ENCODE data around the gene SYT11.
"Not testable (repeated sequence)": the region's sequence is repeated elsewhere in the genome, so short reads cannot be mapped to it uniquely, and the experiment has no call there.

SYT11 gene, protein sequence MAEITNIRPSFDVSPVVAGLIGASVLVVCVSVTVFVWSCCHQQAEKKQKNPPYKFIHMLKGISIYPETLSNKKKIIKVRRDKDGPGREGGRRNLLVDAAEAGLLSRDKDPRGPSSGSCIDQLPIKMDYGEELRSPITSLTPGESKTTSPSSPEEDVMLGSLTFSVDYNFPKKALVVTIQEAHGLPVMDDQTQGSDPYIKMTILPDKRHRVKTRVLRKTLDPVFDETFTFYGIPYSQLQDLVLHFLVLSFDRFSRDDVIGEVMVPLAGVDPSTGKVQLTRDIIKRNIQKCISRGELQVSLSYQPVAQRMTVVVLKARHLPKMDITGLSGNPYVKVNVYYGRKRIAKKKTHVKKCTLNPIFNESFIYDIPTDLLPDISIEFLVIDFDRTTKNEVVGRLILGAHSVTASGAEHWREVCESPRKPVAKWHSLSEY
- 18.4 to 67.1 (median 32.6) reads per million in 17 experiments for total RNA-seq

DNA sequence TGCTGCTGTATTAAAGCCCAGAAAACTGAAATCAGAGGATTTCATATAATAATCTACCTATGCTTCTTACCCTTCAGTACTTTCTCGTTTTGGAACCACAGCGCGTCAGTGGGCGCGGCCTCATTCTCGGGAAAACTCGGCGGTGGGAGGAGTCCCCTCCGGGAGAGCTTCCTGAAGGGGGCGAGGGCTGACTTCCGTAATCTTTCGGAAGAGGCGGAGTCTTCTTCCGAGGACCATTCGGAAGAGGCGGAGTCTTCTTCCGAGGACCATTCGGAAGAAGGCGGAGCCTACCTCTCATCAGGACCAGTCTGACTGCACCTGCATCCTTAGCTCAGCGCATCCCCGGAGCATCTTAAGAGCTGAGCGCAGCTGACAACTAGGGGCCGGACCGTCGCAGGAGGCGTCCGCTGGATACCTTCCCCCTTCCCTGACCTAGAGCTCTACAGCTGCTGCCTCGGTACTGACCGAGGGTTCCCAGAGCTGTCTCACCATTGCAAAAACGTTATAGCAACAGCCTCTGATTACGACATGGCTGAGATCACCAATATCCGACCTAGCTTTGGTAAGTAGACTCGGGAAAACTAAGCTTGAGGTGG lies at the start of gene SYT11:
Gene SYT11 (plus strand): TSS at position 334 of the 596 bp plus-strand sequence. CDS start 195 bp downstream, at position 529.
- peak; percentile 95 to 98 (median 98) for DNase-seq

DNA sequence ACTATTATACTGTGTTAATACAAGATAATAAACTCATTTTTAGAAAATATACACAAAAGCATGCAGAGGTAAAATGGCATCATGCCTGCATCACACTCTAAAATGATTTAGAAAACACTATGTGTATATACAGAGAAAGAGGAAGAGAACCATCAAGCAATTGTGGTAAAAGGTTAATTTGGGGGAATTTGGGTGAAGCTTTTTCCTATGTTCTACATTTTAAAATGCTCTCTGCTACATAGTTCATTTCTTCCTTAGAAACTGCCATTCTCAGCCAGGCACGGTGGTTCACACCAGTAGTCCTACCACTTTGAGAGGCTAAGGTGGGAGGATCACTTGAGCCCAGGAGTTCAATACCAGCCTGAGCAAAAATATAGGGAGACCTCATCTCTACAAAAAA lies 46.5 kb upstream of the SYT11 start:
- no peak for DNase-seq

DNA sequence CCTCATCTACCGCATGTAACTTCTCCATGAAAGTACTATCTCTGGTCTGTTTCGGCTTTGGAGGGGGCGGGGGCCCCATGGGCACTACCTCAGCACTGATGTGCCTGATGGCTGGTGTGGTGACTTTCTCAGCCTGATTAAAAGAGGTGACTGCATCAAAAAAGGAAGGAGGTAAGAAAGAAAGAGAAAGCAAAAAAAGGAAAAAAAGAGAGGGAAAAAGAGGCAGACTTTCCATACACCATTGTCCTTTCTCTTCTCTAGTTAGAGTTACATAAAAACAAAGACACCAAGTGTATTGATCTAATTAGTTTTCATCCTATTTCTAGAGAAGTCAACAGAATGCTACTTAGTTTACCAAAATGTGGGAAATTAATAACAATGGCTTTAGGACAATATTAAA lies 45.7 kb upstream of the SYT11 start:
- DNase-seq: no peak

DNA sequence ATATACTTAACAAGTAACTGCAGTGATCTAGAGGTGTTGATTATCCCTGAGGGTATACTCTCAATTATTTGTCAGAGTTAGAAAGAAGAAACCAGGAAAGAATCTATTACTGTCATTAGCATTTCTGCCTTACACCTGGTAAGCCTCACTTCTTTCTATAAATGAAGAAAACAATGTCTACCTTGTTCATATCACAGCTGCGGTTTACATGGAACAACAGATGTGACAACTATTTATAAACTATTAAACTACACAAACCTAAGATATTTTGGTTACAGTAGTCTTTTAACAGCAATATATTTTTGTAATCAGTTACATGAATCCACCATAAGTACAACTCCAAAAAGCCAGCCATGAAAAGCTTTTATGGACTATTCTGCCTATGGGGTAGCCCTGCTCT lies 43.0 kb upstream of the SYT11 start:
- DNase-seq: no peak

DNA sequence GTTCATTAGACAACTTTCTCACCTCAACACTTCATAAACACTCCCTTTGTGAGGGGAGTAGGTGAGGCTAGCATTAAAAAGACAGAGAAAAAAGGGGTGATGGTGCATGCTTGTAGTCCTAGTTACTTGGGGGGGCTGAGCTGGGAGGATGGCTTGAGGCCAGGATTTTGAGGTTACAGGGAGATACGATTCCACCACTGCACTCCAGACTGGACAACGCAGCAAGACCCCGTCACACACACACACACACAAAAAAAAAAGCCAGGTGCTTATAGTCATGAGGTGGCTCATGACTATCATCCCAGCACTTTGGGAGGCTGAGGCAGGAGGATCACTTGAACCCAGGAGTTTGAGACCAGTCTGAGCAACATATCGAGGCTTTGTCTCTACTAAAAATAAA lies 31.9 kb upstream of the SYT11 start:
- DNase-seq: no peak

DNA sequence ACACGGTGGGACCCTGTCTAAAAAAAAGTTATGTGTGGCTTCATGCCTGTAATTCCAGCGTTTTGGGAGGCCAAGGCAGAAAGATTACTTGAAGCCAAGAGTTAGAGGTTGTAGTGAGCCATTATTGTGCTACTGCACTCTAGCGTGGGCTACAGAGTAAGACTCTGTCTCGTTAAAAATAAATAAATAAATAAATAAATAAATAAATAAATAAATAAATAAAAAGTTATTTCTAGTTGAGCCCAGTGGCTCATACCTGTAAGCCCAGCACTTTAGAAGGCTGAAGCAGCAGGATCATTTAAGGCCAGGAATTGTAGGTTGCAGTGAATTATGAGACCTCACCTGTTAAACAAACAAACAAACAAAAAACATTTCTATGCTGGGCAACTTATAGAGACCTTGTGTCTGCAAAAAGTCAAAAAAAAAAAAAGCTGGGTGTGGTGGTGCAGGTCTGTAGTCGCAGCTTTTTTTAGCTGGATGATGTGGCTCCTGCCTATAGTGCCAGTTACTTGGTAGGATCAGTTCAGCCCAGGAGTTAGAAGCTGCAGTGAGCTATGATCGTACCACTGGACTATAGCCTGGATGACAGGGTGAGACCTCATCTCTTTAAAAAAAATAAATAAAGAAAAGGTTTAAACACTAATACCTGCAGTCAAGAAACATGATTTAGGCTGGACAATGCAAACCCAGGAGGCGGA lies 27.9 kb upstream of the SYT11 start:
- no peak for DNase-seq

DNA sequence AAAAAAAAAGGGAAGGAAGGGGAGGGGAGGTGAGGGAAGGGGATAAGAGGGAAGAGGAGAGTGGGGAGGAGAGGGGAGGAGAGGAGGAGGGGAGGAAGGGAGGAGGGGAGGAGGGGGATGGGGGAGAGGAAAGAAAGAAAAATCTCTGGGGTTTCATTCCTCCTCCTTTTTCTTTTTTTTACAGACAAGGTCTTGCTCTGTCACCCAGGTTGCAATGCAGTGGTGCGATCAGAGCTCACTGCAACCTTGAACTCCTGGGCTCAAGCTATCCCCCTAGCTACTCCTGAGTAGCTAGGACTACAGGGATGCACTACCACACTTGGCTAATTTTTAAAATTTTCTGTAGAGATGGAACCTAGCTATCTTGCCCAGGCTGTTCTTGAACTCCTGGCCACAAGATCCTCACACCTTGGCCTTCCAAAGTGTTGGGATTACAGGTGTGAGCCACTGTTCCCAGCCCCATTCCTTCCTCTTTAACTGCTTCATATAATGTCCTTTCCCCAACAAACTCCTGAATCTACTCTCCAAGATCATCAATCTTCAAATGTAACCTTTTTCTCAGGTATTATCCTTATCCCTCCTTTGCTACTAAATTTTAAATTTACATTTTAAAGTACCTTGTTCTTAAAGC lies 25.6 kb upstream of the SYT11 start:
- no peak for DNase-seq

DNA sequence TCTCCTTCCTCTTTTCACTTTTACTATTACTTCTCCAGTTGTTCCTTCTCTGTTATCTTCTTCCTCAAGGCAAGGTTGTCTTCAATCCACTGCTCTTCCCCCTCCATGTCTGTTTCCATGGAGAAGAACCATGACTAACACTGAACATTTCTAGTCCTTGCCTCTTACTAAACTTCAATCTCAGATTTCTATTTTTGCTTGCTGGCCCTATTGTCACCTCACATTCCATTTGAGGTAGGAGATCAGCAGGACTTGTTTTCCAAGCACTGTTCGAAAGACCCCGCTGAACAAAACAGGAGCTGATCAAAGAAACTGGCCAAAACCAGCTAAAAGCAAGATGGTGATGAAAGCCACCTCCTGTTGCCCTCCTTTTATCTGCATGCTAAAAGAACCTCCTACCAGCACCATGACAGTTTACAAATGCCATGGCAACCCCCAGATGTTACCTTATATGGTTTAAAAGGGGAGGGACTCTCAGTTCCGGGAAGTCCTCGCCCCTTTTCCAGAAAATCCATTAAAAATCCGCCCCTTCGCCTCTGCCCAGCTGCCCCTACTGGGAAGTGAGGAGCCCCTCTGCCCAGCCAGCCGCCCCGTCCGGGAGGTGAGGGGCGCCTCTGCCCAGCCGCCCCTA lies 25.0 kb upstream of the SYT11 start:
- DNase-seq: peak in 3 of 4 experiments; percentile 24 to 54 (median 53)

DNA sequence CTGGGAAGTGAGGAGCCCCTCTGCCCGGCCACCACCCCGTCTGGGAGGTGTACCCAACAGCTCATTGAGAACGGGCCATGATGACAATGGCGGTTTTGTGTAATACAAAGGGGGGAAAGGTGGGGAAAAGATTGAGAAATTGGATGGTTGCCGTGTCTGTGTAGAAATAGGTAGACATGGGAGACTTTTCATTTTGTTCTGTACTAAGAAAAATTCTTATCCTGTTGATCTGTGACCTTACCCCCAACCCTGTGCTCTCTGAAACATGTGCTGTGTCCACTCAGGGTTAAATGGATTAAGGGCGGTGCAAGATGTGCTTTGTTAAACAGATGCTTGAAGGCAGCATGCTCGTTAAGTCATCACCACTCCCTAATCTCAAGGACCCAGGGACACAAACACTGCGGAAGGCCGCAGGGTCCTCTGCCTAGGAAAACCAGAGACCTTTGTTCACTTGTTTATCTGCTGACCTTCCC lies 24.4 kb upstream of the SYT11 start:
- not testable (repeated sequence) for DNase-seq

DNA sequence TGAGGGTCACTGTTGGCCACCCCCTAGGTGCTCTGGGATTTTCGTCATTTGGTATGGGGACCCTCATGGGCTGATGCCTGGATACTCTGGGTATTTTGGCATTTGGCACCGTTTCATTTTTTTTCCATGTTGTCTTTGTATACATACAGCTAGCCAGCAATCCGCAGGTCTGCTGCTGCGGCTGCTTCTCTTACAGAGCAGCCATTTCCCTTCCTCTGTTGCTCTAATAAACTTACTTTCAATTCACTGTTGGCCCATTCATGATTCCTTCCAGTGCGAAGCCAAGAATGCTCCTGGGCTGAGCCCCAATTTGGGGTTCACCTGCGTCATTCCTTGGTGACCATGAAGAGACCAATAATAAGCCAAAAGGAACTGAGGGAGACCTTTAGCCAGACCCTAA lies 23.8 kb upstream of the SYT11 start:
- DNase-seq: no peak

DNA sequence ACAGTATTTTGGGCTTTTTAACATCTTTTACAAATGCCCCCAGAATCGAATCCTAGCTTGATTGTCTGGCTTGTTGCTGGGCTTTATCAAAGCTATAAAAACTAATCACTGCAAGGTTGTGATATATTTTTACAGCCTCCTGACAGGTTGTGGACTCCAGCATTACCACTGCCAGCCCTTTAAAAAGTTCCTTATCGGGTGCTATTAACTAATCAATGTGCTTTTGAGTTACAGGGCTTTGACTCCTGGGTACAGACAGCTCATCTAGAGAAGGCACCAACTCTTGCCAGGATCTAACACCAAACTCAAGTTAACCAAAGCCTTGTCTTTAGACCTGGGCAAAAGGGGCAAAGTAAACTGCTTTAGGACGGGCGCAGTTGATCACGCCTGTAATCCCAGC lies 19.0 kb upstream of the SYT11 start:
- no peak for DNase-seq

DNA sequence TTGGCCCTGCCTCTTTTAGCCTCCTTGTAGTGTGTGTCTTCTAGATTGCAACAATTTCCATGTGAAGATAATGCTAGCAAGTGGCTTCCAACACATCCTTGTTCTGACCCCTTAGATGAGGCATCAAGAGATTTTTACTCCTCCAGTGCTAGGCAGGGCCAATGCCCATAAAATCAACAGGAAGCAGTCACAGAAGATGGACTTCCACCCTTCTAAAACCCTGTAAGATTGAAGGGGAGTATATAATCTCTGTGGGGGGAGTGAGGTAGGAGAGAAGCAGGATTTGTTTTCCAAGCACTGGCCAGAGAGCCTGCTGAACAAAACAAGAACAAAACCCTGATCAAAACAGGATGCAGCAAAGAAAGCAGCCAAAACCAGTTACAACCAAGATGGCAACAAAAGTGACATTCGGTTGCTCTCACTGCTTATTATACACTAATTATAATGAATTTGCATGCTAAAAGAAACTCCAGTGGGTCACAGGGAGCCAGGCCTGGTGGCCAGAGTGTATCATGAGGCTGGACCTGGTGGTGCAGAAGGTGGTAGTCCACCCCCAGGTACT lies 14.4 kb upstream of the SYT11 start:
- DNase-seq: no peak

DNA sequence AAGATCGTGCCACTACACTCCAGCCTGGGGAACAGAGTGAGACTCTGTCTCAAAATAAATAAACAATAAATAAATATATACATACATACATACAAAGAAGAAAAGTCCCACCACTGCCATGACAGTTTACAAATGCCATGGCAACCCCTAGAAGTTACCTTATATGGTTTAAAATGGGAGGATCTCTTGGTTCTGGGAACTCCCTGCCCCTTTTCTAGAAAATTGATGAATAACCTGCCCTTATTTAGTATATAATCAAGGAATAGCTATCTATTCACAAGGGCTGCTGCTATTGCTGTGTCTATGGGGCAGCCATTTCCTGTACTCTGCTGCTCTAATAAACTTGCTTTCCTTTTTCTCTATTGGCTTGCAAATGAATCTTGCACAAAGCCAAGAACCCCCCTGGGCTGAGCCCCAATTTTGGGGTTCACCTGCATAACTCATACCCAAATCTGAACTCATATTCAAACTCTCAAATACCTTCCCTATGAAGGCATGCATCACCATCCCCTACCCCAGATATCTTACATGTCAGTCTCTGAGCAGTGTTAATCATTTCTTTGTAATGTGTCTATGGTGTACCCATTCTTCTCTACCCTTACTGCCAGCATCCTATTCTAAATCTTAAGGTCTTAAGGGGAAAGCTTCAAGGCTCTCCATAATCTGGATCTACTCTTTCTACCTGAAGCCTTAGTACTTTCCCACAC lies 11.4 kb upstream of the SYT11 start:
- DNase-seq: no peak

DNA sequence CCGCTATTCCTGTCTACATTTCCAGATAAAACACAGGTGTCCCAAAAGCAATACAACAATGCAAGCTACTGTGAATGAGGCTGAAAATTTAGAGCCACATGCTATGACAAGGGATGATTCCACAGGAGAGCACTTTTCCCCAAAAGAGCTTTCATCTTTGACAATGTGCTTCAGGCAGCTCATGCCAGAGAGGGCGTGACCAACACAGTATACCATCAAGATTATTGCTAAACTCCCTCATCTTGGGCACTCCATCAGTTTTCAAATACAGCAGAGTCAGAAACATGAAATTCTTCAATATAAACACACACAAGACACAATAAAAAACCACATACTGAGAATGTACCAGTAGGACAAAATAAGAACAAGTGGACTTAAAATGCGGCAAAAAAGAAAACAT lies 9.0 kb upstream of the SYT11 start:
- DNase-seq: no peak

DNA sequence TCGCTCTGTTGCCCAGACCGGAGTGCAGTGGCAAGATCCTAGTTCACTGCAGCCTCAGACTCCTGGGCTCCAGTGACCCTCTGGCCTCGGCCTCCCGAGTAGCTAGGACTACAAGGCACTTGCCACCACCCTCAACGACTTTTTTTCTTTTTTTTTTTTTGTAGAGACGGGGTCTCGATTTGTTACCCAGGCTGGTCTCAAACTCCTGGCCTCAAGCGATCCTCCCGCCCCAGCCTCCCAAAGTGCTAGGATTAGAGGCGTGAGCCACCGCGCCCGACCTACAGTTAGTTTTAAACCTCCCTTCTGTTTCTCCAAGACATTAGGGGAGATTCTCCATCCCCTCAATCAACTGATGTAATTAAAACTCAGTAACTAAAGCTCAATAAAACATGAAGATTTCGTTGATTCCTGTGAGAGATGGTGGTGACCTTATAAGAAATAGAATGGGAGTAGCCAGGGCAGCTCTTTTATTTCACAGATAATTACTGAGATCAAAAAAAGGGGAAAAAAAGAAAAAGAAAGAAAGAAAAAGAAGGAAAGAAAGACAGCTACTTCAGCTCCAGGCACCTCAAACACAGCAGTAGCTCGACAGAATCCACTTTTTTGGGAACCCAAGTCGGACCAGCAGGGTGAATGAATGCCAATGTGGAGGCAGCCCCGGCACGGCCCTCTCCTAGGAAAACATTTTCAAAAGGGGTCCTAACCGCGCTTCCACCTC lies 3.0 kb upstream of the SYT11 start:
- no peak for DNase-seq

DNA sequence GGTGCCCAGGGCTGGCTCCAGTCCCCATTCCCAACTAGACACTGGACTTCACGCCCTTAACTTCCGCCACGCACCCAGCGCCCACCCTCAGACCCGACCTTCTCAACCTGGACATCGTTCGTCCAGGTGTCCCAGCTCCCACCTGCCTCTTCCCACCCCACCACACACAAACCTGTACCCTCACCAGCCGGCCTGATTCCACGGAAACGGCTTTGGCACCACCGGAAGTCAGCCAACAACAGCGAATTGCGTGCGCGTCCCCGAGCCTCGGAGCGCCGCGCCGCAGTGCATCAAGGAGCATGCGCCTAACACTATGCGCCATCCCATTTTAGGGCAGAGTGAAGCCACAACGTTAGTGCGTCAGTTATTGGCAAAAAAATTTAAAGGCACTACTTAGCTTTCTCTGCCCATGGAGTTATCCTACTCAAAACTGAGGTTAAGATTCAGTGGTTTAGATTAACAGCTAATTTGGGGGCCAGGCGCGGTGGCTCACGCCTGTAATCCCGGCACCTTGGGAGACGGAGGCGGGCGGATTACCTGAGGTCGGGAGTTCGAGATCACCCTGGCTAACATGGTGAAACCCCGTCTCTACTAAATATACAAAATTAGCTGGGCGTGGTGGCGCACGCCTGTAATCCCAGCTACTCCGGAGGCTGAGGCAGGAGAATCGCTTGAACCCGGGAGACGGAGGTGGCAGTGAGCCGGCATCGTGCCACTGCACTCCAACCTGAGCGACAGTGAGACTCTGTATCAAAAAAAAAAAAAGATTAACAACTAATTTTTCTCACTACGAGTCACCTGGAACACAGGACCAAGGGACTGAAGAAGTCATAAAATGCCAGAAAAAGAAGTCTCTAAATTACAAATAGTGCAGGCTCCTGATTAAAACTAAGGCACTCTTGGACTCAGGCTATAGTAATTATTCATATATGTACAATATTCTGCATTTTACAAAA lies 2.1 kb upstream of the SYT11 start, which contains the start of gene GON4L:
Gene GON4L (minus strand): TSS at position 240 of the 956 bp plus-strand sequence. CDS start 3,434 bp downstream, outside the sequence.
- peak; percentile 94 to 97 (median 96) for DNase-seq

DNA sequence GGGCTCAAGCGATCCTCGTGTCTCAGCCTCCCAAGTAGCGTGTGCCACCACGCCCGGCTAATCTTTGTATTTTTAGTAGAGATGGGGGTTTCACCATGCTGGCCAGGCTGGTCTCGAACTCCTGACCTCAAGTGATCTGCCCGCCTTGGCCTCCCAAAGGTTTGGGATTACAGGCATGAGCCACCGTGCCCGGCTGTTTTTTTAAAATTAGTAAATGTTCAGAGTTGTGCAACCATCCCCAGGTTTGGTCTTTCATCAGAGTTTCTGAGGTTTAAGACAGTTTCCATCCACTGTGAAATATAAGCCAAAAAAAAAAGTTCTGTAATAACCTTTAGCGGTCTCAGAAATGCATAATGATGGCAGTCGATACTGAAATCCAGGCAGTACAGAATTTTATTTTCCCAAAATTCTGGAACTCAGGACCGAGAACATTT lies 550 bp upstream of the SYT11 start:
- DNase-seq: peak in 2 of 4 experiments; percentile 48 to 65

DNA sequence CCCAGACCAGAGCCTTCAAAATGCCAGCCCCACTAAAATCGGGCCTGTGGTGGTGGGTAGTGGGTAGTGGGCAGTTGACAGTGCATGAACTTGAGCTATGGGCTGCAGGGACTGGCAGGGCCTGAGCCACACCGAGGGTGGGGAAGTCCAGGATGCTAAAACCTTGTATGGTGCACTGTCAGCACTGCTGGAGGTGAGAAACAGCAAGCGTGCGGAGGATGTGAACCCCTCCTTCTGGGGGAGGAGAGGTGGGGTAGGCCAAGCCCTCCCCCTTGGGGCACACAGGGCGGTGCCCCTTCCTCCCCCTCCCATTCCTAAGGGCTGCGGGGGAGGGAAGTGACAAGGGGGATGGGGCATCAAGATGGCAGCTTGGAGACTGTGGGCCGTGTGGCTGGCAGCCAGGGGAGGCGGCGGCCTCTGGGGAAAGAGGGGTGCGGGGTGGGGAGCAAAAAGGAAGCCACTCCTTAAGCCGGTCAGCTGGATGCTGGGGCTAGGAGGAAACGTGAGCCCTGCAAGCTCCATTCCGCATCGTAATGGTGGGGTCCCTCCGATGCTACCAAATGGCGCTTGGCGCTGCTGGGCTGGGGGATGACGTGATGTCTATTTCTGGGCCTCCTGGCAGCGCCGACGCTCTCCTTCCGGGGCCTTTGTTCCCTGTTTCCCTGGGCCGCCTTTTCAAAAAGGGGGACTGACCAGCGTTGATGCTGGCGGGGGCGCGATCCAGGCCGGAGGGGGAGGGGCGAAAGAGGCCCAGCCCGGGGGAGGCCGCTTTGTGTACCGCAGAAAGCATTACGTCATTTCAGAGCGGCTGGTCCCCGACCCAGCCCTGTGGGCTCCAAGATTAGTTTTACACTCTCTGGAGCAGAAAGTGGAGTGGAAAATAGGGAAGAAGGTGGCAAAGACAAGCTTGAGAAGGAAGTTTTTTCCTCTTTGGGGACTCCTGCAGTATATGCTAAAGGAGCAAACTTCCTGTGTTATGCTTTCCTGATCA lies 809 bp downstream of the SYT11 start:
- DNase-seq: peak; percentile 92 to 95 (median 94)

All from suppressor macrophage (primary cell).